H9 (cell line): ENCODE results near the gene WASF3. TPM values are rescaled to one million over a fixed set of nuclear protein-coding genes. Genes with fewer than 3 reads are reported as not detected.

Experiments
- DNase-seq: peaks from one replicate; pipeline ENCODE4 v3.0.0-alpha.2; 2017
- H2AFZ ChIP-seq: one replicate; pipeline ENCODE4 v1.6.1; 2013; ENCODE audit warnings: mild to moderate bottlenecking, low read length, control low read depth, moderate library complexity
- H2AK5ac ChIP-seq: 2 replicates; pipeline ENCODE4 v1.6.1; 2013; ENCODE audit warnings: low read length, control low read depth, mixed read lengths; ENCODE audit not compliant: insufficient read length
- H2BK120ac ChIP-seq: one replicate; pipeline ENCODE4 v1.6.1; 2013; ENCODE audit warnings: low read depth, mild to moderate bottlenecking, low read length, control low read depth, inconsistent platforms; ENCODE audit not compliant: poor library complexity, severe bottlenecking
- H2BK12ac ChIP-seq: 2 replicates; pipeline ENCODE4 v1.6.1; 2013; ENCODE audit warnings: low read length, control low read depth, mixed read lengths, low read depth; ENCODE audit not compliant: insufficient read length
- H2BK15ac ChIP-seq: 2 replicates; pipeline ENCODE4 v1.6.1; 2013; ENCODE audit warnings: low read depth, low read length, control low read depth
- H2BK20ac ChIP-seq: one replicate; pipeline ENCODE4 v1.6.1; 2013; ENCODE audit warnings: low read depth, mild to moderate bottlenecking, low read length, control low read depth, inconsistent platforms; ENCODE audit not compliant: poor library complexity, severe bottlenecking
- H2BK5ac ChIP-seq: 2 replicates; pipeline ENCODE4 v1.6.1; 2013; ENCODE audit warnings: low read length, control low read depth, mixed read lengths; ENCODE audit not compliant: insufficient read length
- H3K14ac ChIP-seq: 2 replicates; pipeline ENCODE4 v1.6.1; 2013; ENCODE audit warnings: low read length, control low read depth; ENCODE audit not compliant: insufficient read depth
- H3K18ac ChIP-seq: 2 replicates; pipeline ENCODE4 v1.6.1; 2013; ENCODE audit warnings: low read depth, mild to moderate bottlenecking, mixed read lengths, low read length, control low read depth; ENCODE audit not compliant: insufficient read length
- H3K23ac ChIP-seq: 2 replicates; pipeline ENCODE4 v1.6.1; 2013; ENCODE audit warnings: low read length, control low read depth, mixed read lengths, low read depth; ENCODE audit not compliant: insufficient read length
- H3K23me2 ChIP-seq: 2 replicates; pipeline ENCODE4 v1.6.1; 2013; ENCODE audit warnings: low read depth, mild to moderate bottlenecking, mixed read lengths, low read length, control low read depth; ENCODE audit not compliant: insufficient read length, poor library complexity, severe bottlenecking
- H3K27ac ChIP-seq: 2 replicates; pipeline ENCODE4 v1.5.1; 2013; ENCODE audit warnings: low read length, control low read depth, mixed read lengths, low read depth; ENCODE audit not compliant: insufficient read length
- H3K27me3 ChIP-seq: 2 replicates; pipeline ENCODE4 v1.6.1; 2013; ENCODE audit warnings: low read length, control low read depth, inconsistent platforms; ENCODE audit not compliant: insufficient read depth
- H3K4ac ChIP-seq: 2 replicates; pipeline ENCODE4 v1.6.1; 2013; ENCODE audit warnings: low read depth, mild to moderate bottlenecking, control low read depth, inconsistent platforms, low read length, moderate library complexity
- H3K4me1 ChIP-seq: 2 replicates; pipeline ENCODE4 v1.6.1; 2013; ENCODE audit warnings: low read length, control low read depth, inconsistent platforms; ENCODE audit not compliant: insufficient read depth
- H3K4me2 ChIP-seq: 2 replicates; pipeline ENCODE4 v1.6.1; 2013; ENCODE audit warnings: low read length, control low read depth, mixed read lengths; ENCODE audit not compliant: insufficient read length, insufficient read depth
- H3K56ac ChIP-seq: 2 replicates; pipeline ENCODE4 v1.6.1; 2013; ENCODE audit warnings: low read depth, mild to moderate bottlenecking, mixed read lengths, low read length, control low read depth; ENCODE audit not compliant: insufficient read length
- H3K79me1 ChIP-seq: 2 replicates; pipeline ENCODE4 v1.6.1; 2013; ENCODE audit warnings: low read depth, mild to moderate bottlenecking, moderate library complexity, low read length, control low read depth, inconsistent platforms; ENCODE audit not compliant: insufficient read depth, poor library complexity, severe bottlenecking
- H3K79me2 ChIP-seq: 2 replicates; pipeline ENCODE4 v1.6.1; 2013; ENCODE audit warnings: low read length, control low read depth, inconsistent platforms; ENCODE audit not compliant: insufficient read depth
- H3K9ac ChIP-seq: 2 replicates; pipeline ENCODE4 v1.6.1; 2013; ENCODE audit warnings: low read length, control low read depth, mixed read lengths; ENCODE audit not compliant: insufficient read length; ENCODE audit errors: extremely low read depth
- H3K9me3 ChIP-seq: one replicate; pipeline ENCODE4 v1.6.1; 2013; ENCODE audit warnings: low read depth, low read length, inconsistent platforms; ENCODE audit not compliant: control insufficient read depth
- H3T11ph ChIP-seq: one replicate; pipeline ENCODE4 v1.6.1; 2013; ENCODE audit warnings: mild to moderate bottlenecking, low read length, control low read depth, inconsistent platforms
- H4K20me1 ChIP-seq: one replicate; pipeline ENCODE4 v1.6.1; 2013; ENCODE audit not compliant: control insufficient read depth, insufficient read length, insufficient read depth
- H4K5ac ChIP-seq: 2 replicates; pipeline ENCODE4 v1.6.1; 2013; ENCODE audit warnings: low read depth, mild to moderate bottlenecking, mixed read lengths, low read length, control low read depth; ENCODE audit not compliant: insufficient read length
- H4K8ac ChIP-seq: replicated peaks from 2 replicates; pipeline ENCODE4 v1.6.1; 2013; ENCODE audit warnings: low read length, control low read depth, mixed read lengths, low read depth; ENCODE audit not compliant: insufficient read length
- H4K91ac ChIP-seq: 2 replicates; pipeline ENCODE4 v1.6.1; 2013; ENCODE audit warnings: low read depth, mild to moderate bottlenecking, moderate library complexity, mixed read lengths, low read length, control low read depth; ENCODE audit not compliant: insufficient read length
- H3K27ac Mint-ChIP-seq, 3 experiments: 2 replicates in 2 of 3; 3 replicates in 1 of 3; pipeline ENCODE4 v1.8.0; 2020 to 2021; ENCODE audit warnings: mixed read lengths in 3 of 3, mild to moderate bottlenecking in 1 of 3, moderate library complexity in 1 of 3
- H3K27me3 Mint-ChIP-seq: 2 replicates; pipeline ENCODE4 v1.8.0; 2021; ENCODE audit warnings: low read depth, mild to moderate bottlenecking, moderate library complexity, mixed read lengths
- H3K36me3 Mint-ChIP-seq, 3 experiments: 2 replicates in 2 of 3; 3 replicates in 1 of 3; pipeline ENCODE4 v1.8.0; 2020 to 2021; ENCODE audit warnings: low read depth in 3 of 3, mixed read lengths in 3 of 3; ENCODE audit not compliant: insufficient read depth in 1 of 3
- H3K4me1 Mint-ChIP-seq, 2 experiments: 2 replicates each; pipeline ENCODE4 v1.8.0; 2020; ENCODE audit warnings: mixed read lengths in 2 of 2
- H3K4me3 Mint-ChIP-seq, 2 experiments: 2 replicates in 1 of 2; 3 replicates in 1 of 2; pipeline ENCODE4 v1.8.0; 2020 to 2021; ENCODE audit warnings: mild to moderate bottlenecking in 2 of 2, mixed read lengths in 2 of 2, moderate library complexity in 1 of 2
- H3K9me3 Mint-ChIP-seq, 2 experiments: 2 replicates in 1 of 2; 3 replicates in 1 of 2; pipeline ENCODE4 v1.8.0; 2020; ENCODE audit warnings: mild to moderate bottlenecking in 2 of 2, mixed read lengths in 2 of 2, moderate library complexity in 1 of 2
- CTCF ChIP-seq: fragments of 200-600 bp; sonication (generic); conservative IDR thresholded peaks from 3 replicates; pipeline ENCODE4 v1.8.0; 2021; ENCODE audit warnings: antibody characterized with exemption, mild to moderate bottlenecking
- WGBS: extraction: QIAGEN DNeasy Blood & Tissue Kit; methylation state at CpG from one replicate; pipeline ENCODE4 v1.1.7; 2013; ENCODE audit warnings: missing lambda C conversion rate, low lambda C conversion rate, mixed read lengths; ENCODE audit not compliant: insufficient read length; ENCODE audit errors: extremely low coverage; 5-methylcytosine and 5-hydroxymethylcytosine counted together
- total RNA-seq: library from RNA; stranded (reverse); gene quantifications from 2 replicates; pipeline ENCODE4 v1.2.1, GENCODE V29; 2021

The WASF3 gene
- total RNA-seq, 1 experiment from 2014 or later = 22.2 TPM

- H2BK12ac ChIP-seq = no peak overlapping the region
- H3K27ac ChIP-seq = no peak overlapping the region
- no peak overlapping the region for H3K56ac ChIP-seq
- H2BK5ac ChIP-seq = no peak overlapping the region
- H3K79me2 ChIP-seq = no peaks in the 10 kb centered on the region
- Mint-ChIP-seq H3K9me3 (no peaks in the 10 kb centered on the region), H3K36me3 (peaks cover 7 to 10% (median 9%) of the 10 kb centered on the region in 3 experiments; a peak in 4 of 7 replicates), H3K27ac (no peak overlapping the region), H3K4me1 (peaks cover 27 to 30% of the 10 kb centered on the region in 2 experiments), H3K4me3 (no peak overlapping the region), H3K27me3 (no peaks in the 10 kb centered on the region)
- TF ChIP-seq CTCF = no peak
- no peak overlapping the region for H3K4me2 ChIP-seq
- no peak overlapping the region for H3K23ac ChIP-seq
- H3K79me1 ChIP-seq = no peaks in the 10 kb centered on the region
- no peak overlapping the region for H4K8ac ChIP-seq
- no peaks in the 10 kb centered on the region for H3K27me3 ChIP-seq
- H3K9ac ChIP-seq = no peak overlapping the region
- H3K14ac ChIP-seq = no peak overlapping the region
- WGBS = no CpG with 5 or more reads among the region's 4 CpGs
- H2BK20ac ChIP-seq = no peak overlapping the region
- no peaks in the 10 kb centered on the region for H3K9me3 ChIP-seq
- H2BK15ac ChIP-seq = no peak overlapping the region
- H3K18ac ChIP-seq = no peak overlapping the region
- H2AK5ac ChIP-seq = no peak overlapping the region
- H3K4ac ChIP-seq = no peak overlapping the region
- no peak overlapping the region for H2AFZ ChIP-seq
- H4K91ac ChIP-seq = no peak overlapping the region
- no peak for DNase-seq
- no peak overlapping the region for H3T11ph ChIP-seq
- H2BK120ac ChIP-seq = no peak overlapping the region
- no peaks in the 10 kb centered on the region for H4K20me1 ChIP-seq
- peaks cover 5% of the 10 kb centered on the region; the same call in 1 of the 2 replicates for H3K4me1 ChIP-seq
- H3K23me2 ChIP-seq = no peaks in the 10 kb centered on the region
- no peak overlapping the region for H4K5ac ChIP-seq
Observed at GRCh38 chr13:26677156-26677555, 119.7 kb downstream of the WASF3 start.
